ENCODE measurements around the gene CSMD2.

GRCh38 chr1:33916786-33917185 lies 248.2 kb downstream of the CSMD2 start:
- TF ChIP-seq CTCF (conservative IDR thresholded peaks at IDR 0.05; ENCODE audit: low read depth, low read length): no peak
- TF ChIP-seq EZH2 (IDR thresholded peaks at IDR 0.05; ENCODE audit: borderline replicate concordance, low read depth, low read length, poor library complexity, severe bottlenecking): no peak
